GM23338 (cell line): ENCODE data around the gene SLC22A17. TPM values are rescaled to one million over a fixed set of nuclear protein-coding genes. Genes with fewer than 3 reads are reported as not detected.

Source experiments
- ATAC-seq: fragments of 200-7000 bp; cut with Tn5 transposase; 3 replicates; pipeline ENCODE4 v1.9.1; 2020
- DNase-seq: peaks from one replicate; pipeline ENCODE4 v3.0.0-alpha.2; 2015; ENCODE audit warnings: low spot score
- H2AFZ ChIP-seq: fragments of 200-600 bp; sonication (generic); 2 replicates; pipeline ENCODE4 v1.8.0; 2016; ENCODE audit warnings: antibody characterized with exemption, mild to moderate bottlenecking, moderate library complexity
- H3F3A ChIP-seq: fragments of 200-600 bp; sonication (generic); replicated peaks from 2 replicates; pipeline ENCODE4 v1.8.0; 2017; ENCODE audit warnings: antibody characterized with exemption, mixed run types, low read depth
- H3K27ac ChIP-seq: fragments of 200-600 bp; sonication (generic); 2 replicates; pipeline ENCODE4 v1.6.1; 2016; ENCODE audit warnings: low read depth
- H3K27me3 ChIP-seq: fragments of 200-600 bp; sonication (generic); 2 replicates; pipeline ENCODE4 v1.8.0; 2016; ENCODE audit warnings: mild to moderate bottlenecking, mixed run types, moderate library complexity; ENCODE audit not compliant: insufficient read depth
- H3K36me3 ChIP-seq: fragments of 200-600 bp; sonication (generic); 2 replicates; pipeline ENCODE4 v1.8.0; 2016; ENCODE audit warnings: mild to moderate bottlenecking; ENCODE audit not compliant: insufficient read depth
- H3K4me1 ChIP-seq: fragments of 200-600 bp; sonication (generic); 2 replicates; pipeline ENCODE4 v1.8.0; 2016; ENCODE audit warnings: mild to moderate bottlenecking, moderate library complexity; ENCODE audit not compliant: insufficient read depth
- H3K4me2 ChIP-seq: fragments of 200-600 bp; sonication (generic); 2 replicates; pipeline ENCODE4 v1.7.1; 2017; ENCODE audit warnings: mixed run types
- H3K4me3 ChIP-seq: fragments of 200-600 bp; sonication (generic); 2 replicates; pipeline ENCODE4 v1.6.1; 2016; ENCODE audit warnings: mixed run types
- H3K79me2 ChIP-seq: fragments of 200-600 bp; sonication (generic); replicated peaks from 2 replicates; pipeline ENCODE4 v1.8.0; 2017; ENCODE audit warnings: mild to moderate bottlenecking; ENCODE audit not compliant: insufficient read depth
- H3K9me2 ChIP-seq: fragments of 200-600 bp; sonication (generic); 2 replicates; pipeline ENCODE4 v1.8.0; 2017; ENCODE audit not compliant: insufficient read depth
- H4K20me1 ChIP-seq: fragments of 200-600 bp; sonication (generic); replicated peaks from 2 replicates; pipeline ENCODE4 v1.8.0; 2017; ENCODE audit warnings: mild to moderate bottlenecking; ENCODE audit not compliant: insufficient read depth
- H3K27ac Mint-ChIP-seq: 2 replicates; pipeline ENCODE4 v1.8.0; 2020; ENCODE audit warnings: inconsistent platforms, mild to moderate bottlenecking, moderate library complexity, mixed read lengths
- H3K27me3 Mint-ChIP-seq: 3 replicates; pipeline ENCODE4 v1.8.0; 2022; ENCODE audit warnings: low read depth, mild to moderate bottlenecking, moderate library complexity, mixed read lengths, inconsistent platforms; ENCODE audit not compliant: insufficient read depth, poor library complexity
- H3K36me3 Mint-ChIP-seq: 3 replicates; pipeline ENCODE4 v1.8.0; 2021; ENCODE audit warnings: low read depth, mild to moderate bottlenecking, inconsistent platforms, moderate library complexity, mixed read lengths
- H3K4me1 Mint-ChIP-seq: 3 replicates; pipeline ENCODE4 v1.8.0; 2020; ENCODE audit warnings: mild to moderate bottlenecking, inconsistent platforms, mixed read lengths
- H3K4me3 Mint-ChIP-seq: 3 replicates; pipeline ENCODE4 v1.8.0; 2021; ENCODE audit warnings: moderate library complexity, mild to moderate bottlenecking, inconsistent platforms, mixed read lengths
- H3K9me3 Mint-ChIP-seq: 3 replicates; pipeline ENCODE4 v1.8.0; 2020; ENCODE audit warnings: moderate library complexity, mild to moderate bottlenecking, inconsistent platforms, mixed read lengths
- CREB1 ChIP-seq: fragments of 250-450 bp; sonication (Bioruptor Pico); IDR thresholded peaks from 2 replicates; pipeline ENCODE4 v1.5.0; 2020; ENCODE audit warnings: low read depth, mild to moderate bottlenecking, moderate library complexity
- EZH2 ChIP-seq: fragments of 200-600 bp; sonication (generic); IDR thresholded peaks from one replicate; pipeline ENCODE4 v1.8.0; 2017; ENCODE audit warnings: antibody characterized with exemption, mild to moderate bottlenecking, low read depth; ENCODE audit not compliant: unreplicated experiment
- EZH2phosphoT487 ChIP-seq: fragments of 200-600 bp; sonication (generic); IDR thresholded peaks from one replicate; pipeline ENCODE4 v1.8.1; 2018; ENCODE audit warnings: antibody characterized with exemption; ENCODE audit not compliant: unreplicated experiment
- JUNB ChIP-seq: IDR thresholded peaks from one replicate; pipeline ENCODE4 v1.6.1; 2016; ENCODE audit warnings: antibody characterized with exemption; ENCODE audit not compliant: unreplicated experiment
- NANOG ChIP-seq: IDR thresholded peaks from 2 replicates; pipeline ENCODE4 v1.6.1; 2016; ENCODE audit warnings: antibody characterized with exemption, borderline replicate concordance
- STAT1 ChIP-seq: IDR thresholded peaks from one replicate; pipeline ENCODE4 v1.6.1; 2016; ENCODE audit warnings: antibody characterized with exemption; ENCODE audit not compliant: unreplicated experiment
- ZNF114 ChIP-seq: fragments of 250-450 bp; sonication (Bioruptor Pico); IDR thresholded peaks from 2 replicates; pipeline ENCODE4 v1.5.0; 2020; ENCODE audit warnings: mild to moderate bottlenecking, moderate library complexity
- polyA plus RNA-seq: library from polyadenylated mRNA; unstranded; fragments of >200 nt; fragmentation: Nextera tagmentation; extraction: Ambion mirVana; gene quantifications from 2 replicates; pipeline ENCODE4 v1.2.1, GENCODE V29; 2016
- total RNA-seq: library from RNA; depleted of rRNA; stranded (reverse); fragments of >200 nt; shearing (Covaris generic); gene quantifications from 2 replicates; pipeline ENCODE4 v1.2.3, GENCODE V29; 2014
- TF ChIP-seq, protein P1 (sequence below): IDR thresholded peaks from one replicate; pipeline ENCODE4 v1.6.1; 2018; ENCODE audit warnings: antibody characterized with exemption; ENCODE audit not compliant: unreplicated experiment
- TF ChIP-seq, protein P2 (sequence below): fragments of 250-450 bp; sonication (Bioruptor Pico); IDR thresholded peaks from 2 replicates; pipeline ENCODE4 v1.5.0; 2020; ENCODE audit warnings: mild to moderate bottlenecking, moderate library complexity

SLC22A17 gene
- total and polyA plus RNA-seq, 2 experiments from 2014 or later, result 28.6 to 56.6 TPM

DNA sequence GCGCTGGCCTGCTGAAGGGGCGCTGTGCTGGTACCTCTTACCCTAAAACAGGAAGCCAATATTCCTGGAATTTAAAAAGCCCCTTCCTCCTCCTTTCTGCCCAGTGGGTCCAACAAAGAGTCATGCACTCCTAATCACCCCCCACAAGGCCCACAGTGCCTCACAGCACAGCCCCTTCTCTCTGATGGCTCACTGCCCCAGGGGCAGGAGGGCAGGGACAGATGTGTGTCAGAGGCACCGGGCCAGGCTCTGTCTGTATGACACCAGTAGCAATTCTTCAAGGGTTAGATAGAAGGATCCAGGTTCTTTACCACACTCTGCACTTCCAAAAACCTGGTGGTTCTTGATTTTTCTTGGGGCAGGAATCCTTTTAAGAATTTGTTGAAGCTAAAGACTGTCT is 46.4 kb upstream of the SLC22A17 start (continued):
- no peak for TF ChIP-seq ZNF114
- no peak for TF ChIP-seq NANOG
- TF ChIP-seq CREB1 (CRISPR knock-in tag), result no peak

DNA sequence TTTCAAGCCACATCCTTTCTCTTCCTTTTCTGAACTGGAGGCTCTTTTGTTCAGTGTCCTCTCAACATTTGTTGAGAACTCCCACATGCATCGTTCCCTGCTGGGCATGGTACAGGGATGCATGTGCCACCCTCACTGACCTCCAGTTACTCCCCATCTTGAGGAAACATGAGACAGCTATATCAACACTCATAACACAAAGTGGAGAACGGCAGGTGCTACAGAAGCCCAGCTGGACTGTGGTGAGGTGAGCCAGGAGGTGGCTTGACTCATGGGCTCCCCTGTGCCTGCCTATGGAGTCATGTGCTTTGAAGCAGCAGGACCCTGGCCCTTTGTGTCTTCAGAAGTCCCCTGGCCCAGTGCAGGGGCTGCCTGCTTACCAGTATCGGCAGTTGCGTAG is 45.7 kb upstream of the SLC22A17 start:
- H3K27me3 Mint-ChIP-seq, result peaks cover 8% of the 10 kb centered on the region

More for the DNA sequence above, 45.7 kb upstream of the SLC22A17 start:
- Histone ChIP-seq H3K4me1 (no peaks in the 10 kb centered on the region), H2AFZ (no peak overlapping the region), H3K4me2 (no peak overlapping the region), H3F3A (no peaks in the 10 kb centered on the region), H3K27me3 (no peaks in the 10 kb centered on the region), H3K9me2 (peaks cover 7% of the 10 kb centered on the region; the same call in 1 of the 2 replicates), H3K79me2 (no peaks in the 10 kb centered on the region), H3K4me3 (no peak overlapping the region), H4K20me1 (no peaks in the 10 kb centered on the region), H3K27ac (no peak overlapping the region), H3K36me3 (no peaks in the 10 kb centered on the region)
- DNase-seq (no peak), ATAC-seq (no peak)
- no peak overlapping the region for H3K4me3 Mint-ChIP-seq
- H3K36me3 Mint-ChIP-seq, result no peaks in the 10 kb centered on the region; the same call in 2 of the 3 replicates
- TF ChIP-seq JUNB, result no peak
- no peak for TF ChIP-seq STAT1
- no peak for TF ChIP-seq EZH2phosphoT487
- TF ChIP-seq, protein P1, sequence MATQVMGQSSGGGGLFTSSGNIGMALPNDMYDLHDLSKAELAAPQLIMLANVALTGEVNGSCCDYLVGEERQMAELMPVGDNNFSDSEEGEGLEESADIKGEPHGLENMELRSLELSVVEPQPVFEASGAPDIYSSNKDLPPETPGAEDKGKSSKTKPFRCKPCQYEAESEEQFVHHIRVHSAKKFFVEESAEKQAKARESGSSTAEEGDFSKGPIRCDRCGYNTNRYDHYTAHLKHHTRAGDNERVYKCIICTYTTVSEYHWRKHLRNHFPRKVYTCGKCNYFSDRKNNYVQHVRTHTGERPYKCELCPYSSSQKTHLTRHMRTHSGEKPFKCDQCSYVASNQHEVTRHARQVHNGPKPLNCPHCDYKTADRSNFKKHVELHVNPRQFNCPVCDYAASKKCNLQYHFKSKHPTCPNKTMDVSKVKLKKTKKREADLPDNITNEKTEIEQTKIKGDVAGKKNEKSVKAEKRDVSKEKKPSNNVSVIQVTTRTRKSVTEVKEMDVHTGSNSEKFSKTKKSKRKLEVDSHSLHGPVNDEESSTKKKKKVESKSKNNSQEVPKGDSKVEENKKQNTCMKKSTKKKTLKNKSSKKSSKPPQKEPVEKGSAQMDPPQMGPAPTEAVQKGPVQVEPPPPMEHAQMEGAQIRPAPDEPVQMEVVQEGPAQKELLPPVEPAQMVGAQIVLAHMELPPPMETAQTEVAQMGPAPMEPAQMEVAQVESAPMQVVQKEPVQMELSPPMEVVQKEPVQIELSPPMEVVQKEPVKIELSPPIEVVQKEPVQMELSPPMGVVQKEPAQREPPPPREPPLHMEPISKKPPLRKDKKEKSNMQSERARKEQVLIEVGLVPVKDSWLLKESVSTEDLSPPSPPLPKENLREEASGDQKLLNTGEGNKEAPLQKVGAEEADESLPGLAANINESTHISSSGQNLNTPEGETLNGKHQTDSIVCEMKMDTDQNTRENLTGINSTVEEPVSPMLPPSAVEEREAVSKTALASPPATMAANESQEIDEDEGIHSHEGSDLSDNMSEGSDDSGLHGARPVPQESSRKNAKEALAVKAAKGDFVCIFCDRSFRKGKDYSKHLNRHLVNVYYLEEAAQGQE, result no peak
- TF ChIP-seq EZH2, result no peak
- TF ChIP-seq, protein P2, sequence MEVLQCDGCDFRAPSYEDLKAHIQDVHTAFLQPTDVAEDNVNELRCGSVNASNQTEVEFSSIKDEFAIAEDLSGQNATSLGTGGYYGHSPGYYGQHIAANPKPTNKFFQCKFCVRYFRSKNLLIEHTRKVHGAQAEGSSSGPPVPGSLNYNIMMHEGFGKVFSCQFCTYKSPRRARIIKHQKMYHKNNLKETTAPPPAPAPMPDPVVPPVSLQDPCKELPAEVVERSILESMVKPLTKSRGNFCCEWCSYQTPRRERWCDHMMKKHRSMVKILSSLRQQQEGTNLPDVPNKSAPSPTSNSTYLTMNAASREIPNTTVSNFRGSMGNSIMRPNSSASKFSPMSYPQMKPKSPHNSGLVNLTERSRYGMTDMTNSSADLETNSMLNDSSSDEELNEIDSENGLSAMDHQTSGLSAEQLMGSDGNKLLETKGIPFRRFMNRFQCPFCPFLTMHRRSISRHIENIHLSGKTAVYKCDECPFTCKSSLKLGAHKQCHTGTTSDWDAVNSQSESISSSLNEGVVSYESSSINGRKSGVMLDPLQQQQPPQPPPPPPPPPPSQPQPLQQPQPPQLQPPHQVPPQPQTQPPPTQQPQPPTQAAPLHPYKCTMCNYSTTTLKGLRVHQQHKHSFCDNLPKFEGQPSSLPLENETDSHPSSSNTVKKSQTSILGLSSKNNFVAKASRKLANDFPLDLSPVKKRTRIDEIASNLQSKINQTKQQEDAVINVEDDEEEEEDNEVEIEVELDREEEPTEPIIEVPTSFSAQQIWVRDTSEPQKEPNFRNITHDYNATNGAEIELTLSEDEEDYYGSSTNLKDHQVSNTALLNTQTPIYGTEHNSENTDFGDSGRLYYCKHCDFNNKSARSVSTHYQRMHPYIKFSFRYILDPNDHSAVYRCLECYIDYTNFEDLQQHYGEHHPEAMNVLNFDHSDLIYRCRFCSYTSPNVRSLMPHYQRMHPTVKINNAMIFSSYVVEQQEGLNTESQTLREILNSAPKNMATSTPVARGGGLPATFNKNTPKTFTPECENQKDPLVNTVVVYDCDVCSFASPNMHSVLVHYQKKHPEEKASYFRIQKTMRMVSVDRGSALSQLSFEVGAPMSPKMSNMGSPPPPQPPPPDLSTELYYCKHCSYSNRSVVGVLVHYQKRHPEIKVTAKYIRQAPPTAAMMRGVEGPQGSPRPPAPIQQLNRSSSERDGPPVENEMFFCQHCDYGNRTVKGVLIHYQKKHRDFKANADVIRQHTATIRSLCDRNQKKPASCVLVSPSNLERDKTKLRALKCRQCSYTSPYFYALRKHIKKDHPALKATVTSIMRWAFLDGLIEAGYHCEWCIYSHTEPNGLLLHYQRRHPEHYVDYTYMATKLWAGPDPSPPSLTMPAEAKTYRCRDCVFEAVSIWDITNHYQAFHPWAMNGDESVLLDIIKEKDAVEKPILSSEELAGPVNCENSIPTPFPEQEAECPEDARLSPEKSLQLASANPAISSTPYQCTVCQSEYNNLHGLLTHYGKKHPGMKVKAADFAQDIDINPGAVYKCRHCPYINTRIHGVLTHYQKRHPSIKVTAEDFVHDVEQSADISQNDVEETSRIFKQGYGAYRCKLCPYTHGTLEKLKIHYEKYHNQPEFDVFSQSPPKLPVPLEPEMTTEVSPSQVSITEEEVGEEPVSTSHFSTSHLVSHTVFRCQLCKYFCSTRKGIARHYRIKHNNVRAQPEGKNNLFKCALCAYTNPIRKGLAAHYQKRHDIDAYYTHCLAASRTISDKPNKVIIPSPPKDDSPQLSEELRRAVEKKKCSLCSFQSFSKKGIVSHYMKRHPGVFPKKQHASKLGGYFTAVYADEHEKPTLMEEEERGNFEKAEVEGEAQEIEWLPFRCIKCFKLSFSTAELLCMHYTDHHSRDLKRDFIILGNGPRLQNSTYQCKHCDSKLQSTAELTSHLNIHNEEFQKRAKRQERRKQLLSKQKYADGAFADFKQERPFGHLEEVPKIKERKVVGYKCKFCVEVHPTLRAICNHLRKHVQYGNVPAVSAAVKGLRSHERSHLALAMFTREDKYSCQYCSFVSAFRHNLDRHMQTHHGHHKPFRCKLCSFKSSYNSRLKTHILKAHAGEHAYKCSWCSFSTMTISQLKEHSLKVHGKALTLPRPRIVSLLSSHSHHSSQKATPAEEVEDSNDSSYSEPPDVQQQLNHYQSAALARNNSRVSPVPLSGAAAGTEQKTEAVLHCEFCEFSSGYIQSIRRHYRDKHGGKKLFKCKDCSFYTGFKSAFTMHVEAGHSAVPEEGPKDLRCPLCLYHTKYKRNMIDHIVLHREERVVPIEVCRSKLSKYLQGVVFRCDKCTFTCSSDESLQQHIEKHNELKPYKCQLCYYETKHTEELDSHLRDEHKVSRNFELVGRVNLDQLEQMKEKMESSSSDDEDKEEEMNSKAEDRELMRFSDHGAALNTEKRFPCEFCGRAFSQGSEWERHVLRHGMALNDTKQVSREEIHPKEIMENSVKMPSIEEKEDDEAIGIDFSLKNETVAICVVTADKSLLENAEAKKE (CRISPR knock-in tag), result no peak
- no peak for TF ChIP-seq ZNF114
- no peak for TF ChIP-seq CREB1 (CRISPR knock-in tag)
- H3K4me1 Mint-ChIP-seq, result peaks cover 3% of the 10 kb centered on the region; the same call in 2 of the 3 replicates
- H3K9me3 Mint-ChIP-seq, result peaks cover 3% of the 10 kb centered on the region; the same call in 1 of the 3 replicates
- no peak overlapping the region for H3K27ac Mint-ChIP-seq
